Measurements from ENCODE around the gene SCN9A. TPM values are rescaled to one million over a fixed set of nuclear protein-coding genes. Genes with fewer than 3 reads are reported as not detected.

Gene SCN9A
- total RNA-seq, 2 experiments from 2014 or later = 0.07 TPM; not detected in 1

DNA sequence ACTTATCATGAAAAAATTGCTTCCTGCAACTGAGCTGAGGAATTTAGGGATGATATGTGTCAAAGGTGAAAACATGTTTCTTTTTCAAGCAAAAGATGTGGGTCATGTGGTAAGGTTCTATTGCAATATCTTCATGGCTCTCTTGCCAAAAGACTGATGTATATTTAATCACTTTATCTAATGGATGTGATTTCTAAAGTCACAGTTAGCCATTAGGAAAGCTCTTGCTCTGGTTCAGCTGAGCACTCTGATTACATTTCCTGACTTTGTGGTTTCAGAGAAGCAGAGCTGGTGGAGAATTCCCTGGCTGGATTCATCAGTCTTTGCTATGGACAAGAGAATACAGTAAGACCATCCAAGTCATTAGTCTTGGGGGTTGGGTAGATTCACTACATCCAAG lies 24.4 kb downstream of the SCN9A start:
- CTCF ChIA-PET = no interaction called here
- Mint-ChIP-seq H3K27ac (no peak overlapping the region), H3K4me3 (no peak overlapping the region), H3K4me1 (no peaks in the 10 kb centered on the region), H3K27me3 (no peaks in the 10 kb centered on the region), H3K9me3 (ENCODE audit: low read depth) (no peaks in the 10 kb centered on the region), H3K36me3 (ENCODE audit: low read depth) (no peaks in the 10 kb centered on the region)
- POLR2A ChIA-PET = no interaction called here
- intact Hi-C loops (cut with DNase I, micrococcal nuclease) = no loop called here
- DNase-seq (no peak), ATAC-seq (no peak)

DNA sequence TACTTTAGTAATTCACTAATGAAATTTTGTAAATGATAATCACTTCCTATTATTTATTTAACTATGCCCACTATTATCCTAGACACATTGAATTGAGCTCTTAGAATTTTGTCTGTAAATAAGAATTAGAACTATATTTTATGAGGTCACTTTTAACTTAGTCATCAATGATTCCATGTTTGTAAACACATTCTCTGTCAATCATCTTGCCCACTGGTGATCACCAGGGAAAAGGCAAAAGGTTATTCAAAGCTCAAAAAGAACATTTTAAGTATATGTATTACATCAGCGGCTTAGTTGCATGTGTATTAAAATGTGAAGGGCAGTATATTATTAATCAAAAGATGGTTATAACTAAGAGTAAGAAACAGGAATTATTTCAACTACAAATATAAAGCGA lies 25.2 kb downstream of the SCN9A start:
- intact Hi-C loops (cut with DNase I, micrococcal nuclease) = no loop called here
- Mint-ChIP-seq H3K27ac (no peak overlapping the region), H3K4me1 (no peaks in the 10 kb centered on the region), H3K4me3 (no peak overlapping the region), H3K27me3 (no peaks in the 10 kb centered on the region), H3K9me3 (ENCODE audit: low read depth) (no peaks in the 10 kb centered on the region), H3K36me3 (ENCODE audit: low read depth) (no peaks in the 10 kb centered on the region)
- DNase-seq = no peak
- no peak for ATAC-seq
- POLR2A ChIA-PET = no interaction called here
- CTCF ChIA-PET = no interaction called here

DNA sequence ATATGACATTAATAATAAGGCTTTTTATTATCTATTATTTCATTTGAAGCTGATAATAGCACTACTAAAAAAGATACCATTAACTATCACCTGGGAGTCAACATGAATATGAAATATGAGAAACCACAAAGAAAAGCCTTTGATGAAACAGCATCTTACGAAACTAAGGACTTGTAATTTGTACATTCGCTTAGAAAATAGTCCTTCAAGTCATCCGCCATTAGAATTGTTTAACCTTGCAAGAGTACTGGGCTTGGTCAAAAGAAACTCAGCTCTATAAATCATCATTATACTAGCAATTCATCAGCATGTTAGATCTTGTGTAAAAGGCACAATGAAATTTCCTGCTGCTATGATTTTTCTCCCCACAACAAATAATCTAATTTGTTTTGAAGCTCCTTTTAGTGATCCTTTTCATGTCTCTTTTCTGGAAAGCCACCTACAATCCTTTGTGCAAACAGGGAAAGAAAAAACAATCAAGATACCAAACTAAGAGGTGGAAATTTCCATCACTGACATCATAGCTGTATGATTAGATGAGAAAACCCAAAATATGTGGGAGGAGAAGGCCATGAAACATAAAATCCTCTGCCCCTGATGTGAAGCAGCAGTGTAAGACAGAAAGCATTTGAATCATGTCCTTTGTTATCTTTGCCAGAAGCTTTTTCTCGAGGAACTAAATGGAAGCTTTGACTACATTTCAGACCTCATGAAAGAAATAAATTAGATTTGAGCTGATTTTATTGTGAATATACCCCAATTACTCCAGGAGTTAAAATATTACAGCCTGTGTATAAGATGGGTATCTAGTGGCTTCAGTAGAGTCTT lies 31.2 kb downstream of the SCN9A start:
- DNase-seq (no peak), ATAC-seq (no peak)
- Mint-ChIP-seq H3K4me1 (no peaks in the 10 kb centered on the region), H3K9me3 (ENCODE audit: low read depth) (no peaks in the 10 kb centered on the region), H3K4me3 (no peak overlapping the region), H3K27ac (no peak overlapping the region), H3K36me3 (ENCODE audit: low read depth) (no peaks in the 10 kb centered on the region), H3K27me3 (no peaks in the 10 kb centered on the region)
- POLR2A ChIA-PET = no interaction called here
- intact Hi-C loops (cut with DNase I, micrococcal nuclease) = no loop called here
- CTCF ChIA-PET = no interaction called here

DNA sequence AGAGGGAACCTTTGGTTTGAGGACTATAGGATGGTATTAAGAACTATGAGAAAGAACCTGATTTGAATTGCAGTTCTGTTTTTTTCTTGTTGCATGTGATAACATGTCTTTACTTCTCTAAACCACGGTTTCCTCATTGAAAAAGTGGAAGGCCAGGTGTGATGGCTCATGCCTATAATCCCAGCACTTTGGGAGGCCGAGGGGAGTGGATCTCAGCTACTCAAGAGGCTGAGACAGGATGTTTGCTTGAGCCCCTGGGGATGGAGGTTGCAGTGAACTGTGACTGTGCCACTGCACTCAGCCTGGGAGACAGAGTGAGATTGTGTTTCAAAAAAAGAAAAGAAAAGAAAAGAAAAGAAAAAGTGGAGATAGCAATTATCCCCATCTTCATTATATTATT lies 32.3 kb downstream of the SCN9A start:
- CTCF ChIA-PET = no interaction called here
- intact Hi-C loops (cut with DNase I, micrococcal nuclease) = no loop called here
- ATAC-seq = no peak

DNA sequence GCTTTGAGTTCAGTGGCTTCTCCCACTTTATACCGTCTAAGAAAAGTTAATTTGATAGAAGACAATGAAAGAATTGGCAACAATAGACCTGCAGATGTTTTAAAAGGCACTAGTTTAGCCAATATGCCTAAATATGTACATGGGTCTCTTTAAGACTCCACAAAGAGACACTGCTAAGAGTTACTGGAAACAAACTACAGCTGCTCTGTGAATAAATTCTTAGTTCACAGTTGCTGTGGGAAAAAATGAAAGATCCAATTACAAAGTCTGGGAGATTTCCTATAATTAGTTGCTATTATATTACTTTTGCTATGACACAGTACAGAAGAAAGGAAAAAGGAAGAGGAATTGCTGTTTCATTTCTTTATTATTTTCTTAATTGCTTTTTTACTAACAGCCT lies 34.3 kb downstream of the SCN9A start:
- Mint-ChIP-seq H3K4me1 (no peaks in the 10 kb centered on the region), H3K9me3 (ENCODE audit: low read depth) (no peaks in the 10 kb centered on the region), H3K27ac (no peak overlapping the region), H3K4me3 (no peak overlapping the region), H3K27me3 (peaks cover 2% of the 10 kb centered on the region), H3K36me3 (ENCODE audit: low read depth) (no peaks in the 10 kb centered on the region)
- intact Hi-C loops (cut with DNase I, micrococcal nuclease) = no loop called here
- ChIA-PET CTCF (no interaction called here), POLR2A (no interaction called here)
- no peak for DNase-seq
- no peak for ATAC-seq

More for the DNA sequence above, 32.3 kb downstream of the SCN9A start:
- Mint-ChIP-seq H3K4me3 (no peak overlapping the region), H3K36me3 (ENCODE audit: low read depth) (no peaks in the 10 kb centered on the region), H3K9me3 (ENCODE audit: low read depth) (no peaks in the 10 kb centered on the region), H3K27ac (no peak overlapping the region), H3K4me1 (no peaks in the 10 kb centered on the region), H3K27me3 (no peaks in the 10 kb centered on the region)
- POLR2A ChIA-PET = no interaction called here
- DNase-seq = no peak

DNA sequence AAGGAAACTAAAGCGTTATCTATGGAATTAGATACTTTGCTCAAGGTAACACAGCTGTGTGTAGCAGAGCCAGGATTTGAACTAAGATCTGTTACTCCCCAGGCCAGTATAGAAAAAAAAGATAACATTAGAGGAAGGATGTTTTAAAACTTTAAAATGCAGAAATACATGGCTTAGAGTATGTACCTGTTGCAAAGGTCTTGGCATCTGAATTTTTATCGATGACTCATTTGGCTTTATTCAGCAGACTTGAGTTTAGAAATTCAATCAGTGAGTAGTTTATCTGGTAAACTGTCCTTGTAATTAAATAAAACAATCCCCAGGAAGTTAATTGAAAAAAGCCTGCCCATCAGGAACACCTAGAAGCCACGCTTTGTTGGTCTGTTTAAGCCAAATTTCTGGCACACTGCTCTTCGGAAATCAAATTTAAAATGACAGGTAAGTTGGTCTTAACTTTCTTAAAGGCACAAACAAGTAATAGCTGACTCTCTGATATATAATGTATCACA lies 36.9 kb downstream of the SCN9A start:
- H3K27ac Mint-ChIP-seq = no peak overlapping the region
- H3K4me1 Mint-ChIP-seq = no peaks in the 10 kb centered on the region
- ATAC-seq (no peak), DNase-seq (no peak)
- H3K4me3 Mint-ChIP-seq = no peak overlapping the region
- ChIA-PET POLR2A (no interaction called here), CTCF (no interaction called here)
- intact Hi-C loops (cut with DNase I, micrococcal nuclease) = no loop called here
- no peaks in the 10 kb centered on the region for H3K36me3 Mint-ChIP-seq (ENCODE audit: low read depth)
- no peaks in the 10 kb centered on the region for H3K9me3 Mint-ChIP-seq (ENCODE audit: low read depth)
- H3K27me3 Mint-ChIP-seq = peaks cover 2% of the 10 kb centered on the region

DNA sequence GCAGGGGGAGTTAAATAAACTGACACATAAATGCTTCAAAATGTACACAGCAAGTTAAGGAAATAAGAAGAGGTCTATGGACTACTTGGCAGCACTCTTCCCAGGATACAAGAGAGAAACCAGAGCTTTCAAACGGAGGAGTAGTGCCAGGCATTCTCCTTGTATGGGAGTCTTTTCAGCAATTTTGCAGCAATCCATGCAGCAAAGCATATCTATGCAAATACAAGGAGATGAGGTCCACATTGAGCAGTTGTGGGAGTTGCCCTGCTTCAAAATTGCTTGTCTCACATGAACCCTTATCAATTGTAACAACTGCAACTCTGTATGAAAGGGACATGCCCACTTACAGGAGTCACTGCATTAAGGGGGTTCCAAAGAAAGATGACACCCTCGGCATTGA lies 37.8 kb downstream of the SCN9A start:
- Mint-ChIP-seq H3K4me1 (no peaks in the 10 kb centered on the region), H3K9me3 (ENCODE audit: low read depth) (no peaks in the 10 kb centered on the region), H3K27ac (no peak overlapping the region), H3K27me3 (peaks cover 2% of the 10 kb centered on the region), H3K4me3 (no peak overlapping the region), H3K36me3 (ENCODE audit: low read depth) (no peaks in the 10 kb centered on the region)
- DNase-seq = no peak
- POLR2A ChIA-PET = no interaction called here
- intact Hi-C loops (cut with DNase I, micrococcal nuclease) = no loop called here
- ATAC-seq = no peak
- CTCF ChIA-PET = no interaction called here

DNA sequence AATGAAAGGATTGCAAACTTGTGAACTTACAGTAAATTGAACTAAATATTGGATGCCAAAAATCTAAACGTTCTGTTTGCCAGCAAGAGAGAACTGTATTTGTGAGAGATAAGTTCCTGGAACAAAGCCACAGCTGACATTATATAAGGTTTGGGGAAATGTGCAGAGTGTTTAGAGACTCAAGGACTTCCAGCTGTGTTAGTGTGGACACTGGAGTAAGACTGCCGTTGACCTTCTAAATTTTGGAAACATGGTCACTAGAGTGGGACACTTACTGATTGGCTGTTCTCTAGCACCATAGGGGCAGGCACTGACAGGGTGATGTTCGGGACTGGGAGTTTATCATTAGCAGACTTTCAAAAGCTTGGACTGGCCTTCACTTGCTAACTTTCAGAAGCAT lies 40.5 kb downstream of the SCN9A start:
- Mint-ChIP-seq H3K4me3 (no peak overlapping the region), H3K27ac (no peak overlapping the region), H3K27me3 (peaks cover 2% of the 10 kb centered on the region), H3K9me3 (ENCODE audit: low read depth) (no peaks in the 10 kb centered on the region), H3K4me1 (no peaks in the 10 kb centered on the region), H3K36me3 (ENCODE audit: low read depth) (no peaks in the 10 kb centered on the region)
- intact Hi-C loops (cut with DNase I, micrococcal nuclease) = no loop called here
- ChIA-PET POLR2A (no interaction called here), CTCF (no interaction called here)
- ATAC-seq (no peak), DNase-seq (no peak)

DNA sequence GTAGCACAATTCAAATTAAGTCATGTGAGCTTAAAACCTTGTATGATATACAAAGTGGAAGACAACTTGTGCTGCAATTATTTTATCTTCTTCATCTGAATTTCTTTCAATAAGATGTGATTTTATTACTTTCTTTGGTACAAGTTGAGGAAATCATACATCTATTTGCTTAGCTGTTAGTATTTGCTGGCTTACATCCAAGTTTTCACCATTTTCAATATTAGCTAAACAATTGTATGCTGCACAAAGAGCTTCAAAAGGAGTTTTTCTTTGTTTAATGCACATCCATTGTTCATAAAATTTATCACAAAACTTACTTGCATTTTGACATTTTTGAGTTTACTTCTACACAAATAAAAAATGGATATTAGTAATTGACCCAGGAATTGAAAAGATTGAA lies 40.9 kb downstream of the SCN9A start:
- POLR2A ChIA-PET = no interaction called here
- no peak overlapping the region for H3K27ac Mint-ChIP-seq
- no peaks in the 10 kb centered on the region for H3K36me3 Mint-ChIP-seq (ENCODE audit: low read depth)
- no peaks in the 10 kb centered on the region for H3K4me1 Mint-ChIP-seq
- DNase-seq = no peak
- H3K27me3 Mint-ChIP-seq = peaks cover 2% of the 10 kb centered on the region
- no peak overlapping the region for H3K4me3 Mint-ChIP-seq
- ATAC-seq = no peak
- CTCF ChIA-PET = no interaction called here
- intact Hi-C loops (cut with DNase I, micrococcal nuclease) = no loop called here
- no peaks in the 10 kb centered on the region for H3K9me3 Mint-ChIP-seq (ENCODE audit: low read depth)

DNA sequence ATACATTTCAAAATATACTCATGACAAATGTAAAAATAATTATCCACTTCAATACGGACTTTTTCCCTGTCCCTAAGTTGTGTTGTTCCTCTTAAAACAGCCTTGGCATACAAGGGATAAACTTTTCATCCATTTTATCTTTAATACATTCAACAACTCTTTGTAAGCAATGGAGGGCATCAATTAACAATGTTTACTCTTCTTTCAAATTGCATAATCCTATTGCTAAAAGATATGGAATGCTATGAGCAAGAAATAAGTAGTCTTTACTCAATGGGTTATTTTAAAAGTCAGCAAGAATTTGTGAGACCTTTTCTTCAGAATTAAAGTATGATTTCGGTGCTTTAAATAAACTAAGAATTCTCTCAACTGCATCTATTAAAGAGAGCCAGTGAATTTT lies 41.9 kb downstream of the SCN9A start:
- H3K36me3 Mint-ChIP-seq (ENCODE audit: low read depth) = no peaks in the 10 kb centered on the region
- H3K27ac Mint-ChIP-seq = no peak overlapping the region
- H3K27me3 Mint-ChIP-seq = peaks cover 2% of the 10 kb centered on the region
- no peaks in the 10 kb centered on the region for H3K9me3 Mint-ChIP-seq (ENCODE audit: low read depth)
- intact Hi-C loops (cut with DNase I, micrococcal nuclease) = no loop called here
- ATAC-seq (no peak), DNase-seq (no peak)
- ChIA-PET POLR2A (no interaction called here), CTCF (no interaction called here)
- no peaks in the 10 kb centered on the region for H3K4me1 Mint-ChIP-seq
- H3K4me3 Mint-ChIP-seq = no peak overlapping the region

DNA sequence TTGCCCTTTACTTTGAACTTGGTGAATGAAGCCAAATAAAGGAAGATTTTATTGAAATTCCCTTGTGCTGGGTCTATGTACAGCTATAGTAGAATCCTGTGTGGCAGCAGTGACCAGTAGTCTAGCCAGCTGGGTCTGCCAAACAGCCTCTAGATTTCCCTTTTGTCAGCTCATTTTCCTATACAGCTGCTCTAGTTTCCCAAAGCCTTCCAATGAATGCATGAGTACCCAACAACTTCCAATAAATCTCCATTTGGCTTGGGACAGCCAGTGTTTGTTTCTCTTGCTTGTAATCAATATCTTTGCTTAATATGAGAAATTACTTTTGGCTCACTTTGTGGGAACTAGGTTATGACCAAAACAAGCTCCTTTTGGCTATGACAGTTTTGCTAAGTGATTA lies 43.6 kb downstream of the SCN9A start:
- Mint-ChIP-seq H3K4me1 (no peaks in the 10 kb centered on the region), H3K27me3 (peaks cover 2% of the 10 kb centered on the region), H3K4me3 (no peak overlapping the region), H3K27ac (no peak overlapping the region), H3K9me3 (ENCODE audit: low read depth) (no peaks in the 10 kb centered on the region), H3K36me3 (ENCODE audit: low read depth) (no peaks in the 10 kb centered on the region)
- DNase-seq (no peak), ATAC-seq (no peak)
- ChIA-PET CTCF (no interaction called here), POLR2A (no interaction called here)
- intact Hi-C loops (cut with DNase I, micrococcal nuclease) = no loop called here

DNA sequence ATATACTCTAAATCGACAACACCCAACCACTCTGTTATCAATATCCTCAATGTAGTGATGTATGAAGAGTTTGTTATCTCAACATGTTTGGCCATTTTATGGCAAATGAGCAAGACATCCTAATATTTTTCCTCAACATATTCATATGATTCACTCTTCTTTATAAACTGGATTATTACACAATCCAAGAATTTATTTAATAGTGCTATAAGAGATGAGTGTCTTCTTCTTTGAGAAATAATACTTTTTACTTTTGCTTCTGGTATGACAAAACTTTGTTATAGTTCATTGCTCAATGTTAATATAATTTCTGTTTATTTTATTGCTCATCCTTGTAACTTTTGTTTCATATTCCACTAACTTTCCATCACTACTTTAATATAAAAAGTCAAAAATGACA lies 44.3 kb downstream of the SCN9A start:
- Mint-ChIP-seq H3K27ac (no peak overlapping the region), H3K4me3 (no peak overlapping the region), H3K36me3 (ENCODE audit: low read depth) (no peaks in the 10 kb centered on the region), H3K9me3 (ENCODE audit: low read depth) (no peaks in the 10 kb centered on the region), H3K4me1 (no peaks in the 10 kb centered on the region), H3K27me3 (no peaks in the 10 kb centered on the region)
- no peak for ATAC-seq
- intact Hi-C loops (cut with DNase I, micrococcal nuclease) = no loop called here
- no peak for DNase-seq
- CTCF ChIA-PET = no interaction called here
- POLR2A ChIA-PET = no interaction called here

DNA sequence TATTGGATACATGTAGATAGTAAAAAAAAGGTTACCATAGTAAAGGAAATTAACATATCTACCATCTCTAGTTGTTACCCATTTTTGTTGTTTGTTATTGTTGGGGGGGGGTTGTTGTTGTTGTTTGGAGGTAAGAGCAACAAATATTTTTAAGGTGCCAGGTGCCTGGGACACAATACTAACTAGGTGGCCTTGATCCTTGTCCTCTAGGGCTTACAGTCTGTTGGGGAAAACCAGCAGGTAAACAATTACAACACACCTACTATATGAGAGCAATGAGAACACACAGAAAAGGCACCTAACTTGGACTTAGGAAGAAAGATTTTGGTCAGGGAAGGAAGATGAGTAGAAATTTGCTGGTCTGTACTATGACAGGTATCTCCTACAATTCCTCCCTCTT lies 46.3 kb downstream of the SCN9A start:
- ATAC-seq (no peak), DNase-seq (no peak)
- no peaks in the 10 kb centered on the region for H3K27me3 Mint-ChIP-seq
- intact Hi-C loops (cut with DNase I, micrococcal nuclease) = no loop called here
- no peak overlapping the region for H3K27ac Mint-ChIP-seq
- H3K9me3 Mint-ChIP-seq (ENCODE audit: low read depth) = no peaks in the 10 kb centered on the region
- H3K4me3 Mint-ChIP-seq = no peak overlapping the region
- H3K36me3 Mint-ChIP-seq (ENCODE audit: low read depth) = no peaks in the 10 kb centered on the region
- H3K4me1 Mint-ChIP-seq = no peaks in the 10 kb centered on the region
- ChIA-PET CTCF (no interaction called here), POLR2A (no interaction called here)
